Measurements from ENCODE around the gene MYO1D.
"Not testable (repeated sequence)": the region's sequence is repeated elsewhere in the genome, so short reads cannot be mapped to it uniquely, and the experiment has no call there.

Gene MYO1D

GRCh38 chr17:32876417-32877163 is at the start of gene MYO1D:
Gene MYO1D, minus strand, starts transcription at chr17:32877124. Its CDS starts 252 bp downstream, at chr17:32876872.
- TF ChIP-seq ZC3H10 (CRISPR knock-in tag; IDR thresholded peaks at IDR 0.05) (no peak), RARB (CRISPR knock-in tag; IDR thresholded peaks at IDR 0.05) (no peak), ZNF565 (CRISPR knock-in tag; conservative IDR thresholded peaks at IDR 0.05; ENCODE audit: low read depth) (no peak), TCF4 (CRISPR knock-in tag; IDR thresholded peaks at IDR 0.05; ENCODE audit: borderline replicate concordance) (no peak), ARNTL (CRISPR knock-in tag; IDR thresholded peaks at IDR 0.05; ENCODE audit: borderline replicate concordance, low read depth) (no peak), ZFP3 (CRISPR knock-in tag; IDR thresholded peaks at IDR 0.05) (no peak), PATZ1 (CRISPR knock-in tag; IDR thresholded peaks at IDR 0.05; ENCODE audit: borderline replicate concordance) (no peak)
- ATAC-seq: peak; percentile 69

GRCh38 chr17:32926183-32926582 is 49.3 kb upstream of the MYO1D start:
- TF ChIP-seq CREB5 (CRISPR knock-in tag; IDR thresholded peaks at IDR 0.05; ENCODE audit: low read depth) (no peak), ARNTL (CRISPR knock-in tag; IDR thresholded peaks at IDR 0.05; ENCODE audit: borderline replicate concordance, low read depth) (no peak), GLIS3 (CRISPR knock-in tag; IDR thresholded peaks at IDR 0.05) (no peak), PATZ1 (CRISPR knock-in tag; IDR thresholded peaks at IDR 0.05; ENCODE audit: borderline replicate concordance) (no peak), TCF4 (CRISPR knock-in tag; IDR thresholded peaks at IDR 0.05; ENCODE audit: borderline replicate concordance) (no peak), CSRNP3 (CRISPR knock-in tag; IDR thresholded peaks at IDR 0.05) (no peak), TSHZ2 (CRISPR knock-in tag; IDR thresholded peaks at IDR 0.05) (no peak), ZNF70 (CRISPR knock-in tag; IDR thresholded peaks at IDR 0.05) (no peak), ZC3H10 (CRISPR knock-in tag; IDR thresholded peaks at IDR 0.05) (no peak), ESRRG (CRISPR knock-in tag; IDR thresholded peaks at IDR 0.05) (no peak)
- ATAC-seq: no peak

GRCh38 chr17:32923905-32924304 is 47.0 kb upstream of the MYO1D start:
- not testable (repeated sequence) for ATAC-seq

- no peak for ATAC-seq
- no peak for TF ChIP-seq OSR1 (CRISPR knock-in tag; IDR thresholded peaks at IDR 0.05)
- TF ChIP-seq SNAI2 (CRISPR knock-in tag; IDR thresholded peaks at IDR 0.05): no peak
- TF ChIP-seq CREB5 (CRISPR knock-in tag; IDR thresholded peaks at IDR 0.05; ENCODE audit: low read depth): no peak
- TF ChIP-seq ZNF565 (CRISPR knock-in tag; conservative IDR thresholded peaks at IDR 0.05; ENCODE audit: low read depth): no peak
- no peak for TF ChIP-seq CSRNP3 (CRISPR knock-in tag; IDR thresholded peaks at IDR 0.05)
- no peak for TF ChIP-seq ESRRG (CRISPR knock-in tag; IDR thresholded peaks at IDR 0.05)
- TF ChIP-seq RARB (CRISPR knock-in tag; IDR thresholded peaks at IDR 0.05): no peak
- no peak for TF ChIP-seq TOX (CRISPR knock-in tag; IDR thresholded peaks at IDR 0.05; ENCODE audit: borderline replicate concordance)
- TF ChIP-seq BACH2 (CRISPR knock-in tag; IDR thresholded peaks at IDR 0.05; ENCODE audit: borderline replicate concordance): no peak
- no peak for TF ChIP-seq CSDC2 (CRISPR knock-in tag; IDR thresholded peaks at IDR 0.05)
- no peak for TF ChIP-seq TCF4 (CRISPR knock-in tag; IDR thresholded peaks at IDR 0.05; ENCODE audit: borderline replicate concordance)
- TF ChIP-seq ISL1 (CRISPR knock-in tag; IDR thresholded peaks at IDR 0.05): no peak
These were observed 44.1 kb upstream of the MYO1D start for GRCh38 chr17:32921017-32921416.
